DMS 273 treated with DMSO at 0.1 percent for 48 hours (cell line): ENCODE data around the gene FAM20A.

Experiments used
- DNase-seq: peaks from one replicate; lab custom pipeline; 2025; lab: John Stamatoyannopoulos, UW

The FAM20A gene

DNA sequence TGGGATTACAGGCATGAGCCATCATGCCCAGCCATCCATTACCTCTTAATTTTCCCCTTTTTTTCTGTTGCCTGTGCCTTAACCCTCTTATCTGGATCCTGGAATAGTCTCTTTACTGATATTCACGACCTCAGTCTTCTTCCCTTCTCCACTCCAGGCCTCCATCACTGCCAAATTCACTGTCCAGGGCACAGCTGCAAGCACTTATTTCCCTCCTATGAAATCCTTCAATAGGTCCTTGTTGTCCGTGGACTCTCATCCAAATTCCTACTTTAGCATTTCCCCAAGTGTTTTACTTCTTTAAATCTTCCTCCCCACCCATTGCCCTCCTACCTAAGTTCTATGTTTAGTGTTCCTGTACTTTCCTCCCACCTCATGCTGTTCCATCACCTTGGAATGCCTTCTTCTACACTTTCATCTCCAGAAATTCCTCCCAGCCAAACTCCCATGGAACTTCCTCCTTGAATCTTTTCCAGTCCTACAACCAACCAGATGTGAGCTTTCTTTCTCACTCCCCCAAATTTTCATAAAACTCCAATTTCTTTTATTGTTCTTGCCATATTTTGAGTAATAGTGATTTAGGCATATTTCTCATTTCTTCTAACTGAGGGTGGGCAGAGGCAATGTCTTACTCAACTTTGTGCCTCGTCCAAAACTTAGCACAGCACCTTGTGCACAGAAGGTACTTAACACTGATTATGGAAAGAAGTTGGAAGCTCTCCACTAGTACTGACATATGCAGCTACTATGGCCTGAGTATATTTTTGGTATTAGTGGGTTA, 35.3 kb downstream of the FAM20A start:
- no peak for DNase-seq

DNA sequence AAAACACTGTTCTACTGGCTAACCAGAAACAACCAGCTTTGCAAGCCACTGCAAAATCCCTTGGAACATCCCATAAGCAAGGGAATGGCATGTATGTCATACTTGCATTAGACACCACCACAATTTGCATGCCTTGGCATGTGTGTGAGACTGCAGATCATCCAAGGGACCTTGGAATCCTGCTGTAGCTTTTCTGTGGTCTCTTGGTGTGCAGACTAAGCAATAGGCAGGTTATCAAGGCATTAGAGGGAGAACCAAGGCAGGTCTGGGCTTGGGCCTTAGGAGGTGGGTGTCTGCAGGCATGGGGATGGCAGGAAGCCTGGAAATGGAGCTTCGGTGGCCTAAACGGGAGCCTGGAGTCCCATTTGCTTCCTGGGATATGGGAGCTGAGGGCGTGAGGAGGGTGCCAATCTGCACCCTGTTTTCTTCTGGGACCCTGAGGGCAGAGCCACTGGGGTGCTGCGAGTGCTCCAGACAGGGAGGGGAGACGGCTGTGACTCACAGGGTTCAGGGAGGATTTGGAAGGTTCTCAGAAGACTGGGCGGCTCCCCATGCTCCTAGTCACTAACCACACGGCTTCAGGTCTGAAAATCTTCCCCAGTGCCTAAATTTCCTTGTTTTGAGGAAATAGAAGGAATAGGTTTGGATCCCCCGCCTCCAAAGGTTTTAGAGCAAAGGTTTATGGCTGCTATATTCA, 36.6 kb downstream of the FAM20A start:
- DNase-seq = no peak

- no peak for DNase-seq
Measured at GRCh38 chr17:68562736-68563135, 38.4 kb downstream of the FAM20A start.

DNA sequence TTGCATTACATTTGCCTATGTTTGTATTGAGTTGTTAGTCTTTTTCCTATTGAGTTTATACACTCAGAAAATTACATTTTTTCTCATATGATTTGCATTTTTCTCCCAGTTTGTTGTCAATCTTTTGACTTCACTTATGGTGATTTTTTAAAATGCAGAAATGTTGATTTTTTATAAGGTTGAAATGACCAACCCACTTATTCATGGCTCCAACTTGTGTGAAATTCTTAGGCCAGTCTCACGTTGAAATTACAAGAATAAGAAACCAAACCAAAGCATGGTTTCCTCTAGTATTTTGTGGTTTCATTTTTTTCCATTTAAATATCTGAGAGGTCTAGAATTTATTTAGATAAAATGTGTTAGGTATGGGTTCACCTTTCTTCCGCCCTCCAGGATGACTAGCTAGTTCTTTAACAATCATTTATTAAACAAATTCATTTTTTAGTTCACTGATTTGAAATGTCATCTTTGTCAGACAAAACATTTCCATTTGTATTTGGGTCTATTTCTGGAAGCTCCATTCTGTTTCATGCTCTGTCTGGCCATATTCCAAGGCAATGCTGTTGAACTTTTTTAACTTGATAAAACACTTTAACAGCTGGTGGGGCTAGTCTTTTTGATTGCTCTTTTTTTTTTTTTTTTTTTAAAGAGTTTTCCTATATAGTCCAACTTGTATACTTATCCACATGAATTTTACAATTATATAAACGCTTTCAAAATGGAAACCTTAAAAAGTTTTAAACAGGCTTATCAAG, 40.0 kb downstream of the FAM20A start:
- DNase-seq = no peak

- no peak for DNase-seq
Measured at GRCh38 chr17:68559316-68559715, 41.9 kb downstream of the FAM20A start.

GRCh38 chr17:68556551-68556950, 44.6 kb downstream of the FAM20A start:
- DNase-seq = no peak

- DNase-seq = no peak
Measured at GRCh38 chr17:68544111-68544915, 56.9 kb downstream of the FAM20A start.

DNA sequence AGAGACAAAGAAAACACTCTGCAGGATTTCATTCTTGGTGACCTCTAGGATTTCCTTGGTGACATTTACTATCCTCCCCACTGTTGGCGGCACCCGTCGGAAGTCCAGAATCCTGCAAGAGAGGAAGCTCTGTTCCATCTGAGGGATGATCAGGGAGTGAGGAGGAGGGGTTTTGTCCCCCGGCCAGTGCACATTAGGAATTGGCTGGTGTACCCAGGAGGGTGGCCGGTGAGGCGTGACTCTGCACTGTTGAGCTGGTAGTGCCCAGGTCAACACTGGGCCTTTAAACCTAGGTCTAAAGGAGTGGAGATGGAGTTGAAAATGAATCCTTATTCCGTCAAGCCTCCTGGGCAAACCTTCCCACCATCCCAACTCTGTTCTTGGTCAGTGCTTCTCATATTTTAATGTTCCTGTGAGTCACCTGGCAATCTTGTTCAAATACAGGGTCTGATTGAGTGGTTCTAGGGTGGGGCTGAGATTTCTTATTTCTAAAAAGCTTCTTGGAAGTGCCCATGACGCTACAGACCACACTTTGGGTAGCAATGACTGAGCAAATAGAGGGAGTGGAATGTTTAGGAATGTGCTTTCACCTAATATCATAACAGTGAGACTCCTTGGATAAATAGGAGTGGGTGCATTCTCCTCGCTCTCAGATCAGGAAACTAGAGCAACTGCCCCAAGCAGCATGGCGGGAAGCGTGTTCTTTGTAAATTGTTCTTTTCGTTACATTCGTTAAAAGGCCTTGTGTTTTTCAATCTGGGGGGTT, 58.3 kb downstream of the FAM20A start:
- no peak for DNase-seq

GRCh38 chr17:68541816-68542215, 59.4 kb downstream of the FAM20A start:
- no peak for DNase-seq

DNA sequence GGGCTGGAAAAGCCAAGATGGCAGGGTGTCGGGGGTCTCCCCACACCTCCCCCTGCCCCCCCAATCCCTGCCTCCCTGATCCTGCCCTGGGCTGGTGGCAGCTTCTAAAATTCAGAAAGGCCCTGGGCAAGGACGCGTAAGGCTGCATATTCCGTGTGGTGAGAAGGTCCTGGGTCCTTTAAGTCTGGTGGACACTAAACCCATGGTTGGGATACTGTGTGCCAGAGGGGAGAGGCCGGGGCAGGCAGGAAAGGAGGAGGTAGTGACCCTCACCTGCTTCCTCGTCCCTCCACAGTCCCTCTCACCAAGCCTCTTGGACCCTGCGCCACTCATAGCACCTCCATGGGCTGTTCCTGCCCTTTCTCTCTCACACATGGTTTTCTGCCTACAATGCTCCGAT, 60.2 kb downstream of the FAM20A start:
- no peak for DNase-seq

- peak; percentile 30 for DNase-seq
Measured at GRCh38 chr17:68539548-68540467, 61.4 kb downstream of the FAM20A start.

GRCh38 chr17:68535922-68536321, 65.2 kb downstream of the FAM20A start:
- DNase-seq = no peak

GRCh38 chr17:68534695-68535088, 66.5 kb downstream of the FAM20A start:
- DNase-seq = no peak

DNA sequence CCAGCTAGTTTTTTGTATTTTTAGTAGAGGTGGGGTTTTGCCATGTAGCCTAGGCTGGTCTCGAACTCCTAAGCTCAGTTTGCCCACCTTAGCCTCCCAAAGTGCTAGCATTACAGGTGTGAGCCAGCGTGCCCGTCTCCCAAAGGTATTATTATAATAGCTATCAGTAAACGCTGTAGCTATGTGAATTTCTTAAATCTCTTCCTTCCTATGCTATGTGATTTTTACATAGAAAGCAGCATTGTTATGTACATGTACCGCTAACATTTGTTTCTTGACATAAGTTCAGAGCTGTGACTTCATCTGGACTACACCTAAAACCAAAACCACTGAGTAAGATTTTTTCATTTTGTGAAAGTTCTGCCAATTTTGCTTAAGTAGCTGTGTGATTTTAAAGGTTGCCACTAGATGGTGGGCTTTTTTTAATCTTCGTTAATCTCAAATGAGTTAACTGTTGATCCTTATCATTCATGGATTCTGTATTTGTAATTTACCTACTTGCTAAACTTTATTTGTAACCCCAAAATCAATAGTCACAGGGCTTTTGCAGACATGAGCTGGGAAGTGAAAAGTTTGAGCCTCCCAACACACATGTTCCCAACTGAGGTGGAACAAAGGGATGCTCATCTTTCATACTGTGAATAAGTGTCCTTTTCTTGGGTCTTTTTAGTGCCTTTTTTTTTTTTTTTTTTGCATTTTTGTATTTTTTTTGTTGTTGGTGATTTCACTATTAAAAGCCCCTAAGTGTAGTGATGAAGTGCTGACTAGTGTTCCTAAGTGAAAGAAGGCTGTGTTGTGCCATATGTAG, 67.1 kb downstream of the FAM20A start:
- no peak for DNase-seq

DNA sequence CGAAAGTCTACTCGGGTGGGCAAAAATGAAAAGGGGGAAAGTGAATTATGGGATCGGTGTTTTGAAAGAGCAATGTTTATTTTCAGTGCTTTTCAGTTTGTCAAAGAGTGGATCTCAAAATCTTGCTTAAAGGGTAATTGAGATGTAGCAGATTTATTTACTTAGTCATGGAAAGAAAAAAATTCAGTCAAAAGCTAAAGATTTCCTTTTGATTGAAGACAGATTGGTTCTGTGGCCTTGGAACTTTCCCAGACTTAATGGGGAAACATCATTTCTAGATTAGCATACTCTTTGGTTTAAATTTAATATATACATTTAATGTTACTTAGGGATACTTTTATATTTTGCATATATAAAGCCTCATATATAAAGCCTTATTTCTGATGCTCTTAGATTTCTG, 68.3 kb downstream of the FAM20A start:
- DNase-seq = no peak

- no peak for DNase-seq
Measured at GRCh38 chr17:68531252-68531651, 69.9 kb downstream of the FAM20A start.

DNA sequence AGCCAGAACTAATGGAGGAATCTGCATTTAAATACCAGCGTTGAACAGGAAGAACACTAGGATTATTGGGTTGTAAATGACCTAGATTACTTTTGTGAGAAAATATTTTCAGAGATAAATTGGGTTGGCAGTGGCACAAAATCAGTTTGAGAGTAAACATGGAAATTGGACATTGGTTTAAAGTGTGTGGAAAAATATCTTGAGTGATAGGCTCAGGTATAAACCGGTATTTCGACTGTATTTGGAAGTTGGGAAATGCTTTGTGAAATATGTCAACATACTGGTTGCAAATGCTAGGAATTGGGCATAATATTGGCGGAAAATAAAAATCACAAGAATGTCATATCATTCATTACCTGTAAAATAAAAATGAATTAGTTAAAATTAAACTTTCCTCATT, 73.9 kb downstream of the FAM20A start:
- no peak for DNase-seq

DNA sequence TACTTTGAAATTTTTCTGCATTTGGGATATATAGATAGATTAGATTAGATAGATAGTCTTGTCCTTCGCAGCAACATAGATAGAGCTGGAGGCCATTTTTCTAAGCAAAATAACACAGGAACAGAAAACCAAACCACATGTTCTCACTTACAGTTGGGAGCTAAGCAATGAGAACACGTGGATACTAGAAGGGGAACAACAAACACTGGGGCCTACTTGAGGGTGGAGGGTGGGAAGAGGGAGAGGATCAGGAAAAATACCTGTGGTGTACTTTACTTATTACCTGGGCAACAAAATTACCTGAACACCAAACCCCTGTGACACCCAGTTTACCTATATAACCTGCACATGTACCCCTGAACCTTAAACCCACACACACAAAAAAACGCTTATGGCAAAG, 74.6 kb downstream of the FAM20A start:
- no peak for DNase-seq

DNA sequence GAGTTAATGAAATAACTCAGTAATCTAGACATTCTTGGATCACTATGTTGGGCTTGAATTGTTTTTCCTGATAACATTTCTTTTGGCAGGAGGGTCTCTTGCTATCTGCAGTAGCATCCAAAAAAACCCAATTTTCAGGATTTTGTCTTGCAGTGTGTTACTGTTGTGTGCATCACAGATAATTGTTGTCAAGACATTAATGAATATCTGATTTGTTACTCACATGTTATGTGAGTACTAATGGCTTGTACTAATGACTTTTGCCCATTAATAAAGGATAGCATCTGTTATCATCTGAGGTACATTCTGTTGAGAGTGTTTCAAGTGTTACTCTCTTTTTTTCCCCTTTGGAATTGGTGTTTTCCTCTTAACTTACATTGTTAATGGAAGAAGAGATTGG, 78.9 kb downstream of the FAM20A start:
- no peak for DNase-seq
